ENCODE data around the gene DNAI4.

DNA sequence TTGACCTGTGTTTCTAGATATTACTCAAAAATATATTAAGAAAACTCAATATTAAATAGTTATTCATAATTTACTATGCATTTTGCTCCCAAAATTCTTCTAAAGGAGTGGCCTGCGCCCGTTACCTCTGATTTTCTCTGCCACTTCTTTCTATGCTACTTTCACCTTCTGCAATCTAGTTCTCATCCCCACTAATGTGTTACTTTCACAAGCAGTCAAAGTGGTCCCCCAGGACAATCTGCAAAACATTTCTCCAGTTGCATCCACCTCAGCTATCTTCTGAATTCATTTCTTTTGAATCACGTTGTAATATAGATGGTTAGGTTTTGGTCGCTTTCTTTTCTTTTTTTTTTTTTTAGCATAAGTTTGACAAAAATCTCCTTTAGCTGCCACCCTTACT lies 137.0 kb downstream of the DNAI4 start:
- TF ChIP-seq, protein P1, sequence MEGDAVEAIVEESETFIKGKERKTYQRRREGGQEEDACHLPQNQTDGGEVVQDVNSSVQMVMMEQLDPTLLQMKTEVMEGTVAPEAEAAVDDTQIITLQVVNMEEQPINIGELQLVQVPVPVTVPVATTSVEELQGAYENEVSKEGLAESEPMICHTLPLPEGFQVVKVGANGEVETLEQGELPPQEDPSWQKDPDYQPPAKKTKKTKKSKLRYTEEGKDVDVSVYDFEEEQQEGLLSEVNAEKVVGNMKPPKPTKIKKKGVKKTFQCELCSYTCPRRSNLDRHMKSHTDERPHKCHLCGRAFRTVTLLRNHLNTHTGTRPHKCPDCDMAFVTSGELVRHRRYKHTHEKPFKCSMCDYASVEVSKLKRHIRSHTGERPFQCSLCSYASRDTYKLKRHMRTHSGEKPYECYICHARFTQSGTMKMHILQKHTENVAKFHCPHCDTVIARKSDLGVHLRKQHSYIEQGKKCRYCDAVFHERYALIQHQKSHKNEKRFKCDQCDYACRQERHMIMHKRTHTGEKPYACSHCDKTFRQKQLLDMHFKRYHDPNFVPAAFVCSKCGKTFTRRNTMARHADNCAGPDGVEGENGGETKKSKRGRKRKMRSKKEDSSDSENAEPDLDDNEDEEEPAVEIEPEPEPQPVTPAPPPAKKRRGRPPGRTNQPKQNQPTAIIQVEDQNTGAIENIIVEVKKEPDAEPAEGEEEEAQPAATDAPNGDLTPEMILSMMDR (IDR thresholded peaks at IDR 0.05; ENCODE audit: extremely low read depth in 1 of 2, insufficient read depth in 1 of 2, low read depth in 1 of 2, low read length in 2 of 2) = no peak
- TF ChIP-seq POLR2AphosphoS5 (IDR thresholded peaks at IDR 0.05; ENCODE audit: insufficient read depth, low read depth, low read length) = no peak
- TF ChIP-seq POLR2A (IDR thresholded peaks at IDR 0.05; ENCODE audit: low read depth, low read length) = no peak
- TF ChIP-seq, protein P2, sequence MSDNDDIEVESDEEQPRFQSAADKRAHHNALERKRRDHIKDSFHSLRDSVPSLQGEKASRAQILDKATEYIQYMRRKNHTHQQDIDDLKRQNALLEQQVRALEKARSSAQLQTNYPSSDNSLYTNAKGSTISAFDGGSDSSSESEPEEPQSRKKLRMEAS (IDR thresholded peaks at IDR 0.05; ENCODE audit: insufficient read depth, insufficient read length) = no peak

All from endothelial cell of umbilical vein (primary cell).